GM23248 (cell line): ENCODE results near the gene GLS2. TPM values are rescaled to one million over a fixed set of nuclear protein-coding genes. Genes with fewer than 3 reads are reported as not detected.

Source experiments
- DNase-seq: peaks from one replicate; pipeline ENCODE4 v3.0.0-alpha.2; 2015
- H2AFZ ChIP-seq: fragments of 200-600 bp; sonication (generic); 2 replicates; pipeline ENCODE4 v1.6.1; 2016; ENCODE audit warnings: antibody characterized with exemption
- H3F3A ChIP-seq: fragments of 200-600 bp; sonication (generic); 2 replicates; pipeline ENCODE4 v1.6.1; 2016; ENCODE audit warnings: mild to moderate bottlenecking, antibody characterized with exemption, mixed run types; ENCODE audit not compliant: insufficient read depth
- H3K27ac ChIP-seq: fragments of 200-600 bp; sonication (generic); 2 replicates; pipeline ENCODE4 v1.5.1; 2016; ENCODE audit warnings: mild to moderate bottlenecking
- H3K27me3 ChIP-seq: fragments of 200-600 bp; sonication (generic); replicated peaks from 2 replicates; pipeline ENCODE4 v1.6.1; 2016; ENCODE audit warnings: mild to moderate bottlenecking; ENCODE audit not compliant: insufficient read depth
- H3K36me3 ChIP-seq: fragments of 200-600 bp; sonication (generic); 2 replicates; pipeline ENCODE4 v1.6.1; 2016; ENCODE audit warnings: low read depth, mild to moderate bottlenecking
- H3K4me1 ChIP-seq: fragments of 200-600 bp; sonication (generic); 2 replicates; pipeline ENCODE4 v1.6.1; 2016; ENCODE audit warnings: mild to moderate bottlenecking; ENCODE audit not compliant: insufficient read depth
- H3K4me2 ChIP-seq: fragments of 200-600 bp; sonication (generic); one replicate; pipeline ENCODE4 v1.6.1; 2016; ENCODE audit warnings: mild to moderate bottlenecking; ENCODE audit not compliant: unreplicated experiment
- H3K4me3 ChIP-seq: fragments of 200-600 bp; sonication (generic); 2 replicates; pipeline ENCODE4 v1.5.1; 2016; ENCODE audit warnings: mild to moderate bottlenecking
- H3K79me2 ChIP-seq: fragments of 200-600 bp; sonication (generic); 2 replicates; pipeline ENCODE4 v1.6.1; 2016; ENCODE audit warnings: mild to moderate bottlenecking; ENCODE audit not compliant: insufficient read depth
- H3K9ac ChIP-seq: fragments of 200-600 bp; sonication (generic); 2 replicates; pipeline ENCODE4 v1.6.1; 2016; ENCODE audit warnings: mild to moderate bottlenecking
- H3K9me2 ChIP-seq: fragments of 200-600 bp; sonication (generic); 2 replicates; pipeline ENCODE4 v1.6.1; 2016; ENCODE audit warnings: mixed run types, mild to moderate bottlenecking, moderate library complexity; ENCODE audit not compliant: insufficient read depth
- H3K9me3 ChIP-seq: fragments of 200-600 bp; sonication (generic); one replicate; pipeline ENCODE4 v1.6.1; 2017; ENCODE audit warnings: low read depth
- H4K20me1 ChIP-seq: fragments of 200-600 bp; sonication (generic); 2 replicates; pipeline ENCODE4 v1.6.0; 2016; ENCODE audit not compliant: insufficient read depth
- EZH2 ChIP-seq: fragments of 200-600 bp; sonication (generic); IDR thresholded peaks from 2 replicates; pipeline ENCODE4 v1.6.1; 2018; ENCODE audit warnings: antibody characterized with exemption, mild to moderate bottlenecking; ENCODE audit not compliant: insufficient read depth, poor library complexity, severe bottlenecking
- EZH2phosphoT487 ChIP-seq: fragments of 200-600 bp; sonication (generic); IDR thresholded peaks from 2 replicates; pipeline ENCODE4 v1.6.1; 2018; ENCODE audit warnings: antibody characterized with exemption, moderate library complexity, mild to moderate bottlenecking, low read depth; ENCODE audit not compliant: insufficient read depth
- WGBS, 2 experiments: methylation state at CpG; one replicate each; pipeline ENCODE4 v1.1.6; 2015 to 2017; ENCODE audit warnings: low lambda C conversion rate in 2 of 2, low coverage in 1 of 2; ENCODE audit errors: missing lambda C conversion rate in 2 of 2; 5-methylcytosine and 5-hydroxymethylcytosine counted together
- in situ Hi-C: fragments of 300-500 bp; cut with MboI; formaldehyde crosslinking; loops from 2 replicates; pipeline ENCODE4 v1.15.0; 2020
- polyA plus RNA-seq: library from polyadenylated mRNA; unstranded; fragments of >200 nt; fragmentation: Nextera tagmentation; extraction: Ambion mirVana; gene quantifications from 2 replicates; pipeline ENCODE4 v1.2.1, GENCODE V29; 2016
- total RNA-seq: library from RNA; depleted of rRNA; stranded (reverse); fragments of >200 nt; shearing (Covaris generic); gene quantifications from 2 replicates; pipeline ENCODE4 v1.2.3, GENCODE V29; 2014

GLS2 gene
- total and polyA plus RNA-seq, 2 experiments from 2014 or later, result not detected

DNA sequence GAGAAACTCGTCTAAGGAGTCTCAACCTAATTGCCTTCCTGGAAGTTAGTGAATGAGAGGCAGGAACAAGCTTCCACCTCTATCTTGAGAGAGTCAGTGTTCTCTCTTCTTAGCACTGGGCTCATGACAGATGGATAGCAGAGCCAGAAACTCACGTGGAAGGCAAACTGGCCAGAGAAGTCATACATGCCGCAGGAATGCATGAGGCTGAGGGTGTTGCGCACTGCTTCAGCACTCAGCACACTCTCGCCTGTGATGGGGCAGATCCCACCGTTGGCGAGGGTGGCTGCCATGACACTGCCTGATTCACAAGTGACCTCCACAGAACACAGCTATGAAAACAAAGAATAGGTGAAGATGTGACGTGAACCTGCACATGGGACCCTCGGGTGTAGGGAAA is 13.6 kb downstream of the GLS2 start:
- DNase-seq, result no peak
- peaks cover 21% of the 10 kb centered on the region for H3K79me2 ChIP-seq
- H3K4me3 ChIP-seq, result no peak overlapping the region
- no peaks in the 10 kb centered on the region for H3K9me3 ChIP-seq
- no peak overlapping the region for H3K27ac ChIP-seq
- H3K4me1 ChIP-seq, result no peaks in the 10 kb centered on the region
- WGBS, 2 experiments, result 79 to 82% methylated on average over 9 of the region's 9 CpGs
- H3K27me3 ChIP-seq, result no peaks in the 10 kb centered on the region
- no peak overlapping the region for H3K4me2 ChIP-seq
- no peak overlapping the region for H2AFZ ChIP-seq
- H3K9me2 ChIP-seq, result no peaks in the 10 kb centered on the region
- no peaks in the 10 kb centered on the region for H3K36me3 ChIP-seq
- H4K20me1 ChIP-seq, result no peaks in the 10 kb centered on the region
- H3F3A ChIP-seq, result no peaks in the 10 kb centered on the region
- TF ChIP-seq EZH2 (no peak), EZH2phosphoT487 (no peak)
- no peak overlapping the region for H3K9ac ChIP-seq
- in situ Hi-C loops, result no loop called here

GRCh38 chr12:56469007-56469930 is 18.7 kb downstream of the GLS2 start:
- in situ Hi-C loops, result no loop called here
- DNase-seq, result peak; percentile 35

DNA sequence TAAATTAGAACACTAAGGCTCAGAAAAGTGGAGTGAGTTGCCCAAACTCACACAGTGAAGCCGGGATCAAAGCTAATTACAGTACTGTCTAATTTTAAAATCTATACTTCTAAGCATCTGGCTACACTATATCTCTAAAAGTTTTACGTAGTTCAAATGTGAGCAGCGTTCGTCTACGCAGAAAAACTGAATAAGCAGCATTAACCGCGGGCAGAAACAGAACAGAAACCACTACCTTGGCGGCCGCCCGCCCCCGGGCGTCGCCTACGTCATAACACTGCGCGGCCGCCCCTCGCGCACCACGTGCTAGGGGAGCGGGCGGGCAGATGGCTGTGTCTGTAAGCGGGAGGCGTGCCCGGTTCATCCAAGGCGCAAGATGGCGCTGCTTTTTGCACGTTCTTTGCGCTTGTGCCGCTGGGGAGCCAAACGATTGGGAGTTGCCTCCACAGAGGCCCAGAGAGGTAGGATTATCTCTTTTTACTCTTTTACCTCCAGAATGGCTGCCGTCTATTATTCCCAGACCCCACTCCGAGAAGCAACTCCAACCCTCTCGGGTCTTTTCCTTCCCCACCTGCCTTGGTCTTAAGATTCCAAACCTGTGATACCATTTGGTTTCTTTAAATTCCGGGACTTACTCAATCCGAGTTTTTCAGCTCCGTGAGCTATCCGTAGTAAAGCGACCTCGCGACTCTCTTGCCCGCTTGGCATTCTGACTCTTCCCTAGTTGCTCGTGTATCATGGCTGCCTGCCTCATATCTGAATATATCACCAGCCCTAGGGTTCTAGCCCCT is 19.6 kb downstream of the GLS2 start, which contains the start of gene SPRYD4:
Gene SPRYD4 (plus strand): TSS at position 363 of the 791 bp plus-strand sequence. CDS start 14 bp downstream, at position 377.
- Histone ChIP-seq H3K27me3 (no peaks in the 10 kb centered on the region), H2AFZ (peak within 1 kb of the TSS; percentile 99), H3K9me2 (no peaks in the 10 kb centered on the region), H3K36me3 (no peaks in the 10 kb centered on the region), H3F3A (no peaks in the 10 kb centered on the region), H3K4me1 (no peaks in the 10 kb centered on the region), H3K9me3 (no peaks in the 10 kb centered on the region), H3K9ac (peak within 1 kb of the TSS; percentile 98), H3K4me2 (peak within 1 kb of the TSS; percentile 89), H3K27ac (peak within 1 kb of the TSS; percentile 98), H3K79me2 (peaks cover 31% of the 10 kb centered on the region), H3K4me3 (peak within 1 kb of the TSS; percentile 98), H4K20me1 (no peaks in the 10 kb centered on the region)
- peak; percentile 98 for DNase-seq
- WGBS, 2 experiments, result 0 to 2% methylated on average over 43 of the region's 43 CpGs
- no peak for TF ChIP-seq EZH2
- TF ChIP-seq EZH2phosphoT487, result no peak
- in situ Hi-C loops, result no loop called here

More at GRCh38 chr12:56469007-56469930, 18.7 kb downstream of the GLS2 start:
- no peaks in the 10 kb centered on the region for H3K4me1 ChIP-seq
- peak overlapping the region; percentile 98 for H3K4me3 ChIP-seq
- H3K9ac ChIP-seq, result peak overlapping the region; percentile 98
- no peaks in the 10 kb centered on the region for H3K27me3 ChIP-seq
- no peaks in the 10 kb centered on the region for H4K20me1 ChIP-seq
- WGBS, 2 experiments, result 32 to 34% methylated on average over 19 of the region's 19 CpGs
- peaks cover 31% of the 10 kb centered on the region for H3K79me2 ChIP-seq
- H3K36me3 ChIP-seq, result no peaks in the 10 kb centered on the region
- TF ChIP-seq EZH2 (no peak), EZH2phosphoT487 (no peak)
- H3K9me2 ChIP-seq, result no peaks in the 10 kb centered on the region
- no peaks in the 10 kb centered on the region for H3F3A ChIP-seq
- H3K9me3 ChIP-seq, result no peaks in the 10 kb centered on the region
- peak overlapping the region; percentile 98 for H3K27ac ChIP-seq
- peak overlapping the region; percentile 99 for H2AFZ ChIP-seq
- peak overlapping the region; percentile 89 for H3K4me2 ChIP-seq

DNA sequence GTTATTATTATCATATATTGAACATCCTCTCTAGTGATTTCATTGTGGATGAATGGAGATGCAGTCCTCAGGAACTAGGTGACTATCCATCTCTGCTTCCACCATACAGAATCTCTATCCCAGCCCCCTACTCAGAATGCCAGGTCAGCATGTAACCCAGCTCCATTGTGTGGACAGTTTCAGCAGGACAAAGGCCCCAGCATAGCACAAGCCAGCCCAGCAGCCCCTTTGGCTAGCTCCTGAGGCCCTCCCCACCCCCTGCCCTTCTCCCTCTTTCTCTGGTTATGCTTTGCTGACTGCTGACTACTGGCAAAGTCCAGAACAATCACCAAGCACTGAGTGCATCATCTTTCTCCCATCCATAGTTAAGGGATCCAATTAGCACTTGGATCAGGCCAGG is 25.4 kb downstream of the GLS2 start:
- Histone ChIP-seq H3K36me3 (no peaks in the 10 kb centered on the region), H3K79me2 (no peaks in the 10 kb centered on the region), H3K9me2 (no peaks in the 10 kb centered on the region), H3K9me3 (no peaks in the 10 kb centered on the region), H2AFZ (no peak overlapping the region), H3K27ac (no peak overlapping the region), H3F3A (peaks cover 8% of the 10 kb centered on the region; the same call in 1 of the 2 replicates), H4K20me1 (no peaks in the 10 kb centered on the region), H3K9ac (no peak overlapping the region), H3K4me2 (no peak overlapping the region), H3K27me3 (no peaks in the 10 kb centered on the region), H3K4me3 (no peak overlapping the region), H3K4me1 (0 out of 2 replicates have a peak, but pooled peaks cover 3% of the 10 kb centered on the region)
- DNase-seq, result no peak
- in situ Hi-C loops, result no loop called here
- TF ChIP-seq EZH2phosphoT487 (no peak), EZH2 (no peak)
